Right ventricle myocardium inferior (tissue), 1 donor: Measurements from ENCODE around the gene NFIC. TPM values are rescaled to one million over a fixed set of nuclear protein-coding genes. Genes with fewer than 3 reads are reported as not detected.
A peak's percentile ranks its signal among the peaks of the same experiment; 100 is the strongest.

ENCODE experiments used
- ATAC-seq: fragments of 200-7000 bp; cut with Tn5 transposase; one replicate; pipeline ENCODE4 v1.9.1; 2020; ENCODE audit warnings: mild to moderate bottlenecking, moderate library complexity
- DNase-seq: peaks from one replicate; pipeline ENCODE4 v3.0.0; 2021; ENCODE audit errors: missing footprints
- intact Hi-C: fragments of 100-400 bp; cut with DNase I; formaldehyde crosslinking; loops from one replicate; pipeline ENCODE4 v1.11.0; 2022
- total RNA-seq: library from RNA; stranded (reverse); fragmentation: NEBNext Ultra II Directional; extraction: Animal tissue kit (Norgen Biotek cat#: 25700); gene quantifications from one replicate; pipeline ENCODE4 v1.2.1, GENCODE V29; 2021
- donor health status: DM: no; HTN: yes; CAD: no; lungs with severe emphysema.

The NFIC gene
- total RNA-seq, 1 donor from 2014 or later = 164 TPM

DNA sequence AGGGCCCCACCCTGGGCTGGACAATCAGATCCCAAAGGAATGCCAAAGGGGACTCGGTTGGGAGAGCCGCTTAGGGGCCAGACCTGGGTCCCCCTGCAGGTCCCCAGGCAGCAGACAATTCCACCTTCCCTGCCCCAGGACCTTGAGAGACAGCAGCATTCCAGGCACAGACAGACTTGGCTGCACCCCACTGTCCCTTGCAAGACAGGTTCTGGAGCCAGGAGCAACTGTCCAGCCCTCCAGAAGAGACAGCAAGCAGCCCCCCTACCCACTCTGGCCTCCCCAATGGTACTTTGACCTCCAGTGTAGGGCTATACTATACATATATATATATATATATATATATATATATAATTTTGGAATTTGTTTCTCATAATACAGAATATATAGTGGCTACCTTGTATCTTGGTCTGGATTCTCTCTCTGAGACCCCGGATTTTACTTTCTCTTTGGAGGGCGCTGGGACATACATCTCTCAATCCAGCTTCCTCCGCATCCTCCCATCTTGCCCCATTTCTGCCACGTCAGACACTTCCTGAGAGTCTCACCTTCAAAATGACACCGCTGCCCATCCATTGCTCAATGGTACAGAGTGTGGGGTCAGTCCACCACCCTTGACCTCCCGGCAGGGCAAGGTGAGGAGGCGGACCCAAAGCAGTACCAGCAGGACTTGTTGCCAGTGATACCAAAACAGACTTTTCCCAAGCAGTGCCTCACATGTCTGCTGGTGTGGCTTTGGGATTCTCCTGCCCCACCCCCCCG is 101.2 kb downstream of the NFIC start:
- intact Hi-C loops = no loop called here
- DNase-seq (no peak), ATAC-seq (no peak)

DNA sequence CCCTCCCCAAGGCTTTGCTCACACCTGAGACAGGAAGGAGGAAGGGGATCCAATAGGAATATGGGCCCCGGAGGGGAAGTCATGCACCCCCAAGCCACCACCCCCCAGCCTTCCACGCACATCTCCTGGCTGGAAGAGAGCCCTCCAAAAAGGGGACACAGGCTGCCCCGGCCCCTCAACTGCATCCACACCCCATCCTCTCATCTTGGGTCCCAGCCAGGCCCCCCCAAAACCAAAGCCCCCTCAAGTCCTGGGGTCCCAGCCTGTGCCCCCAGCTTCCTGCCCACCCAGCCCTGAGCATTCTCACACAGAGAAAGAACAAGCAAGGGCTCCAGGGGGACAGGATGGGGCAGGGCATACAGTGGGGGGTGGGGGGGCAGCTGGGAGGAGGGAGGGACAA is 101.8 kb downstream of the NFIC start:
- DNase-seq = no peak
- ATAC-seq = no peak
- intact Hi-C loops = no loop called here

- intact Hi-C loops = no loop called here
- no peak for DNase-seq
- ATAC-seq = peak; percentile 10
These were observed 103.5 kb downstream of the NFIC start for GRCh38 chr19:3469638-3470499.

GRCh38 chr19:3470500-3471128 is 104.2 kb downstream of the NFIC start:
- no peak for DNase-seq
- intact Hi-C loops = no loop called here
- ATAC-seq = peak; percentile 4

GRCh38 chr19:3471954-3472655 is 105.7 kb downstream of the NFIC start:
- peak; percentile 62 for ATAC-seq
- intact Hi-C loops = loop anchor here (1.0 to 2.0 kb wide), 2 partner anchors 145 to 167 kb away; no protein-coding TSS in a partner anchor
- no peak for DNase-seq

DNA sequence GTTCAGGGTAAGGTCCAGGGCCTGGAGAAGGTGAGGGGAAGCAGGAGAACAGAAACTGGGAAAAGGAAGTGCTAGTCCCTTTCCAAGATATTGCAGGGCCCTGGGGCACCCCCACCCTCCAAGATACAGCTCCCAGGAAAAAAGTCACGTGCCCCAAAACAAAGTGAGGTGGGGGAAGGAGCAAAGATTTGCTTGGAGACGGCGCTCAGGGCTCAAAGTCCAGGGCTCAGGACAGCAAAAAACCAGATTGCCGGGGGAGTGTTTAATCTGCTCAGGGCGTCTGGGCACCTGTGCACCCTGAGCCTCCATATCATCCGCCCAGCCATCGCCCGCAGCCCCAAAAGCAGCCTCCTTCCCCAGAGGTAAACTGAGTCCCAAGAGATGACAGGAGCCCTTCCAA is 107.6 kb downstream of the NFIC start:
- DNase-seq = peak; percentile 14
- ATAC-seq = no peak
- intact Hi-C loops = no loop called here

DNA sequence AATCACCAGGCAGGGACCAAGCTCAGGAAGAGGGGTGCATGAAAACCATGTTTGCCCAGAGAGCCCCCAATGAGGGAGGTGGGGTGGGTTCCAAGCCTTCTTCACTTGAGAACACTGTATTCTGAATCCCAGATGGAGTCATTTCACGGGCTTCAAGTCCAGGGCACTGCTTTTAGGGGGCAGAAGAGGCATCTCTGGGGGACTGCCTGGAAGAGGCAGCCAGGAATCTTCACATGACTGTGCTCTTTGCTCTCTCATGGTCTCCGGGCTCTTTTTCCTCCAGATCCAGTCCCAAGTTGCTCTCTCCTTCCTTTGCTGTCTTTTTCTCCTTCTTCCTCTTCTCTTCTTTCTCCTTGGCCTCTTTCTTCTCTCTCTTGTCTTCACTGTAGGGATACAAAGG is 108.2 kb downstream of the NFIC start:
- intact Hi-C loops = no loop called here
- no peak for DNase-seq
- no peak for ATAC-seq

GRCh38 chr19:3475449-3475848 is 109.1 kb downstream of the NFIC start:
- no peak for ATAC-seq
- DNase-seq = no peak
- intact Hi-C loops = no loop called here

- ATAC-seq = no peak
- no peak for DNase-seq
- intact Hi-C loops = no loop called here
These were observed 110.4 kb downstream of the NFIC start for GRCh38 chr19:3476830-3477229.

- DNase-seq (no peak), ATAC-seq (no peak)
- intact Hi-C loops = no loop called here
These were observed 111.1 kb downstream of the NFIC start for GRCh38 chr19:3477506-3477905.

- ATAC-seq = no peak
- intact Hi-C loops = no loop called here
- DNase-seq = no peak
These were observed 111.6 kb downstream of the NFIC start for GRCh38 chr19:3477951-3478350.

DNA sequence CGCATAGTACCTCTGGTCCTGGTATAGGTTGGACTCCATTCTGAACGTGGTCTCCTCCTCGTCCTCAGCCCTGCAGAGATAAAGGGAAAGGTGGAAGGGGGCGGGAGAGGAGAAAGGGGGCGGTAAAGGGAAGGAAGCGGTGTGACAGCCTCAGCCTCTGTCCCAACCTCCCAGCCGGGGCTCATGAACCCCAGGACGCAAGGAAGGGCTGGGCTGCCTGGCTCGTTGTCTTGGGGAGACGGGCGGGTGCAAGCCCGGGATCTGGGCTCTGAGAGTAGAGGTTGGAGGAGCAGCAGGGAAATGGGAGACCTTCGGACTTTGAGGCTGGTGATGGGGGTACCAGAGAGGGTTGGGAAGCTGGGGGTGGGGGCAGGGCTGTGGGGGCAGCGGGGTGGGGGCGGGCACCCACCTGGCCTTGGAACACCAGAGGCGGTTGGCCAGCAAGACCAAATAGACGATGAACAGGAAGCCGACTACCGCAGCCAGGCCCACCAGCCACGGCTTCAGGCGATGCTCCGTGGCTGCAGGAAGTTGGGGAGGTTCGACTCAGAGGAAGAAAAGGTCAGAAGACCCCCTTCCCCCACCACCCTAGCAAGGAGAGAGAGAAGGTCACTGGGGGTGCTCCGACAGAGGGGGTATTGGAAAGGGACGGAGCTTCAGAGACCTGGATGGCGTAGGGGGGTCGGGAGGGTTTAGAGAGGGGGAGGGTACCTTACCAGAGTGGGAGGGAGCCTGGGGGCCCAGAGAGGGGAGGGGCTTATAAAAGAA is 112.2 kb downstream of the NFIC start:
- DNase-seq = no peak
- intact Hi-C loops = no loop called here
- no peak for ATAC-seq

GRCh38 chr19:3479177-3479833 is 112.9 kb downstream of the NFIC start:
- intact Hi-C loops = no loop called here
- no peak for ATAC-seq
- DNase-seq = no peak

GRCh38 chr19:3479834-3480215 is 113.4 kb downstream of the NFIC start:
- DNase-seq (no peak), ATAC-seq (no peak)
- intact Hi-C loops = no loop called here

DNA sequence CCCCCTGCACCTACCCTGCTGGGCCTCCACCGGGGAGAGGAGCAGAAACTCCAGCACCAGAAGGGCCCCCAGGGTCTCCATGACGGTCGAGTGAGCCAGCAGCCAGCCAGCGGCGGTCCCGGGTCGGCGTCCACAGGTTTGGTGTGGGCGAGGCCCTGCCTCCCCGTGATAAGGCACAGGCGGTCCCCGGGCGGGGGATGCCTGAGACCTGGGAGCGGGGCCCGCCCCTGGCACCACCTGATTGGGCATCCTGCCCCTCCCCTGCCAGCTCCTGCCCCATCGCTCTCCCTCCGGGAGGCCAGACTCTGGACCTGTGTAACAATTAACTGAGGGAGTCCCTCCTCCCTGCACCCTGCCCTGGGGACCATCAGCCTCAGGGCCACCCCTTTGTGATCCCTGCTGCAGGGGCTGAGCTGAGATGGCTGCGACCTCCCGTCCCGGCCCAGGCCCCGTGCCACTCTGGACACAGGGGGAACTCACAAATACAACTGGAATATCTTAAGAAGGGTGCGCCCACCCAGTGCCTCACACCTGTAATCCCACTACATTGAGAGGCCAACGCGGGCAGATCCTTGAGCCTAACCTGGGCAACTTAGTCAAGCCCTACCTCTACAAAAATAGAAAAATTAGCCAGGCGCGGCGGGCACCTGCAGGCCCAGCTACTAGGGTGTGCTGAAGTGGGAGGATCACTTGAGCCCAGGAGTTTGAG is 114.2 kb downstream of the NFIC start, which contains the start of gene SMIM24:
Gene SMIM24, minus strand, starts transcription at position 143 of the 709 bp plus-strand sequence. Its CDS starts 62 bp downstream, at position 81.
- ATAC-seq = no peak
- intact Hi-C loops = no loop called here
- DNase-seq = no peak

GRCh38 chr19:3481241-3482090 is 115.1 kb downstream of the NFIC start:
- intact Hi-C loops = no loop called here
- DNase-seq (no peak), ATAC-seq (no peak)
